HUDEP-2 (cell line): ENCODE data around the gene PRKAR1B.
"Not testable (repeated sequence)": the region's sequence is repeated elsewhere in the genome, so short reads cannot be mapped to it uniquely, and the experiment has no call there.

ENCODE experiments used
- DNase-seq, 76 experiments: peaks; one replicate each; lab custom pipeline; 2025; ENCODE audit not compliant: unreplicated experiment in 76 of 76; lab: John Stamatoyannopoulos, UW

PRKAR1B gene

DNA sequence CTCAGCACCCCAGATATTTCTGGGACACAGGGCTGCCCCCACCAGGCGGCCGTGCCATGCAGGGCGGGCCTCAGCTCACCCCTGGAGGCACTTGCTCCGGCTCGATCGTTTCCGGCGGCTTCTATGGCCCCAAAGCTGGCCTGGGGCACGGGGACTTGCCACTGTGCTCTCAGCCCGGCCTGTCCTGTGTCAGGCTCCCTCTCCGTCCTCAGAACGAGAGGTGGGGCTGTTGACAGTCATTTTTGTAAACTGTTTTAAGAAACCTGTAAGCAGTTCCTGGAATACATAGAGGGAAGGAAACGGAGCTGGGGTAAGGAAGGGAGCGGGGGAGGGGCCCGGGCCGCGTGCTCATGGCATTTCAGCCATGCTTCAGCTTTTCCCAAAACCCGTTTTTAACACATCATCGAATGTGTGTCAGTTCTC lies 30.7 kb upstream of the PRKAR1B start:
- DNase-seq, result no peak

DNA sequence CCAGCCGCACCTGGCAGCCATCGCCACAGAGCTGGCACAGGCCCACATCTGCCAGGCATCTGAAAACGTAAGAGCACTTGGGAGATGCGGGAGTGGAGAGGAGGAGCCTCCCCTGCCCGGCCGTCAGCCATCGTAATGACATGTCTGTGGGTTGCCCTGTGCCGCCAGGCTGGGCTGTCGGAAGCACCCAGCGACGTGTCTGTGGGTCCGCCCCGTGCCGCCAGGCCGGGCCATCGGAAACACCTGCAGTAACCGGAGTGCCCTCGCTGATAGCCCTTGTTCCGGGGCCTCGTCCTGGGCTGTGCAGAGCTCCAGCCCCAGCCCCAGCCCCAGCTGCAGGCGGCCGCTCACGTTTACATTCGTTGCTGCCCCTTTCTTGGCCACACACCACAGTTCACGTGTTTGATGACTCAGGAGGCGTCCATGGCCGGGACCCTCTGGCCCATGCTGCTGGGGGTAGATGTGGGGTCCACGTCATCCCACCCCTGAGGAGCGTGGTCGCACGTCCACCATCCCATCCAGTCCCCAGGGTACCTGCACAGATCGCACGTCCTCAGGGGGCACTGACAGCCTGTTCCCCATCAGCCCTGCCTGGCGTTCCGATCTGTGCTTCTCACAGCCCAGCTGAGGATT lies 30.0 kb upstream of the PRKAR1B start:
- DNase-seq, result no peak

DNA sequence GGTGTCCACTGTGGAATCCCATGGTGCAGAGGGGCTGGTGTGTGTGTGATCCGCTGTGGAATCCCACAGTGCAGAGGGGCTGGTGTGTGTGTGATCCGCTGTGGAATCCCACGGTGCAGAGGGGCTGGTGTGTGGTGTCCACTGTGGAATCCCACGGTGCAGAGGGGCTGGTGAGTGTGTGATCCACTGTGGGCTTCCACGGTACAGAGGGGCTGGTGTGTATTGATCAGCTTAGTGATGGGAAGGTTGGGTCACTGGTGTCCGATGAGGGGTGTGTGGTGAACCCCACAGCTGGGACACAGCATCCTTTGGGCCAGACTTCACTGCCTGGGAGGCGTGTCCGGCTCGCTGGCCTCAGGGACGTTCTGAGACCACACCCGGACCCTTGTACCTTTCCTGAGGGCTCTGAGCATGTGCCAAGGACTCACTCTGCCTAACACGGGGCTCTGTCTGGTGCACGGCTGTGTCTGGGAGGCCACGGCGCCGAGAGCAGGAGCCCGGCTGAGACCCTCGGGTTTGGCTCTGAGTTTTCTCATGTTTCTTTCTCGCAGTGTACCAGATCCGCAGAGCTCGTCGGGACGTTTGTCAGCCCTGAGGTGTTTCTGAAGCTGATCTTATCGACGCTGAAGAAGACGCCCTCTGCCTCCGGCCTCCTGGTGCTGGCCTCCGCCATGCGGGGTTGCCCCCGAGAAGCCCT lies 29.3 kb upstream of the PRKAR1B start:
- no peak for DNase-seq

DNA sequence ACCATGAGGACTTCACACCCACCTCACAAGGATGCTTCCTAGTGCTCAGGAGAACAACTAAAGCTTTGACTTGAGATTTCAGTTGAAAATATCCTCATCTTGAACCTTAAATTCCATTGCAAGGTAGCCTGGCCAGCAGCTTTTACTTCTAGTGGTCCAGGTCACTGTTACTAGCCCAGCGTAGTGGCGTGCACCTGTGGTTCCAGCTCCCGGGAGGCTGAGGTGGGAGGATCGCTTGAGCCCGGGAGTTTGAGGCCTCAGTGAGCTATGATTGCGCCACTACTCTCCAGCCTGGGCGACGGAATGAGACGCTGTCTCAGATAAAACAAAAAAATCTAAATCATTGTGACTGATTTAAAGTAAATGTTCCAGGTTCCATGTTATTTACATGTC lies 28.3 kb upstream of the PRKAR1B start:
- no peak for DNase-seq

DNA sequence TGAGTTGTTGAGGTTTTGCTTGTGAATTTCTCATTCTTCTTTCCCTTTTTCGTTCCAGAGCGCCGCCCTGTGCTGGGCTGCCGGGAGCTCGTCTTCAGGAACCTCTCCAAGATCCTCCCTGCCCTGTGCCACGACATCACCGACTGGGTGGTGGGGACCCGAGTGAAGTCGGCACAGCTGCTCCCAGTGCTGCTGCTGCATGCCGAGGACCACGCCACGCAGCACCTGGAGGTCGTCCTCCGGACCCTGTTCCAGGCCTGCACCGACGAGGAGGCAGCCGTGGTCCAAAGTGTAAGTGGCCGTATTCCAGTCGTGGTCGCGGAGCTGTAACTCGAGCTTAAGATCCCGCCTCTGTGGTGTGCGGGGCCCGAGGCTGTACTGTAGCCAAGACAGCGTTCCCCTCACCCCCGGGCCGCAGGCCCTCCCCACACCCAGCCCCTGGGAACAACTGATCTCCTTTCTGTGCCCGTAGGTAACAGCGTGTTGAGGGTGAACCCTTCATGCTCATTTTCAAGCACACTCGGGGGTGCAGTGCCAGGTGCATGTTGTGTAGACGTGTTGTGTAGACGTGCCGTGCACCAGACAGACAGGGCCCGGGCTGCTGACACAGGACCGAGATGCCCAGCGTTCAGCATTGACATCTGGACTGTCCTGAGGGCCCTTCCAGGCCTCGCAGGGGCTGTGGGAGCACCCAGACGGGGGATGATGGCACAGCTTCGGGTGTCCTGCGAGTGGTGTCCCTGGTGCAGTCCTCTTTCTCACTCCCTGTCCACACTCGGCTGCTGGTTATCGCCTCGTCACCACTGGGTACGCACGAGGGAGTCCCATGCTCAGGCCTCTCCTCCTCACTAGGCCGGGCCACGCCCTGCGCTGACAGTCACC lies 27.7 kb upstream of the PRKAR1B start:
- no peak for DNase-seq

DNA sequence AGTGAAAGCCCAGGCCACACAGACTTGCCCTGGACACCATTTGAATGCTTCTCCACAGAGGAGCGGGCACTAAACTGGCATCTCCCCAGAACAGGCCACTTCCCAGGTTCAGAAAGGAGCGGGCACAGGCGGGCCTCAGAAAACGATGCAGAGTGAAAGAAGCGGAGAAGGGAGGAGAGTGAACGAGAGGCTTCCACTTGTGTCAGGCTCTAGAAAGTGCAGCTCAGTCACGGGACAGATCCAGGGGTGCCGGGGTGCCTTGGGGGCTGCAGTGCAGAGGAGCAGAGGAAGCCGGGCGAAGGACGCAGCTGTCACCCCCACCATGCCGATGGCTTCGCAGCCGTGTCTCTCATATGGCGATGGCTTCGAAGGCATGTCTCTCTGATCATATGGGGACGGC lies 26.1 kb upstream of the PRKAR1B start:
- DNase-seq, result no peak

DNA sequence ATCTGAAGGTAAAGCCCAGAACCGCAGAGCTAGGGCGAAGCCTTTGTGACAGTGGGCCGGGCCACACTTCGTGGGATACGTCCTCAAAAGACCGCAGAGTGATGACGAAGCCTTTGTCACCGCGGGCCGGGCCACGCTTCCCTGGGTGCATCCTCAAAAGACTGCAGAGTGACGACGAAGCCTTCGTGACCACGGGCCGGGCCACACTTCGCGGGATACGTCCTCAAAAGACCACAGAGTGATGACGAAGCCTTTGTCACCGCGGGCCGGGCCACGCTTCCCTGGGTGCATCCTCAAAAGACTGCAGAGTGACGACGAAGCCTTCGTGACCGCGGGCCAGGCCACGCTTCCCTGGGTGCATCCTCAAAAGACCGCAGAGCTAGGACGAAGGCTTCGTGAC lies 25.2 kb upstream of the PRKAR1B start:
- not testable (repeated sequence) for DNase-seq

DNA sequence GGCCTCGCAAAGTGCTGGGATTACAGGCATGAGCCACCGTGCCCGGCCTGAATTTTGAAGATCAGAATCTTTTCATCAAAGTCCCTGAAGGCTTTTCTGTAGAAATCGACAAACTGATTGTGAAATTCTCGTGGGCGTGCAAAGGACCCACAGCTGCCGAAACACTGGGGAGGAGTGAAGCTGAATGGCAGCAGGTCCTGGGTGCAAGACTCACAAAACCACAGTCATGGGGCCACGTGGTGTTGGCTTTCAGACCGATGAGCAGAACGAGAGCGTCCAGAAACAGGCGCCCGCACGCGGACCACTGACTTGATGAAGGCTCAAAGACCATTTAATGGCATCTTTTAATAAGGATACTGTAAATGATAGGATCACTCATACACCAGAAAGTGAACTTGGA lies 24.7 kb upstream of the PRKAR1B start:
- no peak for DNase-seq

DNA sequence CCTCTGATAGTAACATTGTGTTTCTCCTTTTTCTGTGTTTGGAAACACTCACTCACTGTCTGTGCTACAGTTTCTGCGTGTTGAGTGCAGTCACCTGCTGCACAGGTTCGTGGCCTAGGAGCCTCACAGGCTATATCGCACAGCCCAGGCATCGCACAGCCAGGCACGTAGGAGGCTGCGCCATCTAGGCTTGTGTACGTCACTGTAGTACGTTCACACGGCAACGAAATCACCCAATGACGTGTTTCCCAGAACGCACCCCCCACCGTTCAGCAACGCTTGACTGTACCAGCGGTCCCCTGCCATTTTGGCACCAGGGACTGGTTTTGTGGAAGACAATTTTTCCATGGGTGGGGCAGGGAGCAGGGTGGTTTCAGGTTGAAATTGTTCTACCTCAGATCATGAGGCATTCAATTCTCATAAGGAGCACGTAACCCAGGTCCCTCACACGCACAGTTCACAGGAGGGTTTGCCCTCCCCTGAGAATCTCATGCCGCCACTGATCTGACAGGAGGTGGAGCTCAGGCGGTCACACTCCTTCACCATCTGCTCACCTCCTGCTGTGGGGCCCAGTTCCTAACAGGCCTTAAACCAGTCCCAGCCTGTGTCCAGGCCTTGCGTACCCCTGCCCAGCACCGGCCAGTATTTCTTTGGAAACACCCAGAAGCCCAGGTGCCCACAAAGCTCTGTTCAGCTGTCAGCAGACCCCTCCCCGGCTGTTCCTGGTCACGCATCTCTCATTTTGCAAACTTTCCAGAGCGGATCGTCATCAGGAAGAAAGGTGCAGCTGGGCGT lies 23.2 kb upstream of the PRKAR1B start:
- DNase-seq, result no peak

DNA sequence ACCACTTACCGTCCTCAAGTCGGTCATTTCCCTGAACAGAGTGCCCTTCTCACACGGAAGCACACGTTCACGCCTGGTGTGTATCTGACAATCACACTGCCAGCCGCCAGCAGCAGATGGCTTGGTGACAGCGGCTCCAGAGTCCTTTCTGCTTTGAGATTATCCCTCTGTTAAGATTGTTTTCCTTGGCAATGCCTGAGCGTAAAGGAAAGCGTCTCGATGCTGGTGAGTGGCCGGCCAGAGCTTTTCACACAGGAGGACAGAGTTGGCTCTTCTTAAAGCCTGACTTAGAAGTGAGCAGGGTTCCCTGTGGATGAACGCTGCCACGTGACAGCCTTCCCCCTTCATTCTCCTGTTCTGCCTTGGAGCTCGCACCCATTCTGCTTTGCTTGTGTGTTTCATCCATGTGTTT lies 22.1 kb upstream of the PRKAR1B start:
- no peak for DNase-seq

DNA sequence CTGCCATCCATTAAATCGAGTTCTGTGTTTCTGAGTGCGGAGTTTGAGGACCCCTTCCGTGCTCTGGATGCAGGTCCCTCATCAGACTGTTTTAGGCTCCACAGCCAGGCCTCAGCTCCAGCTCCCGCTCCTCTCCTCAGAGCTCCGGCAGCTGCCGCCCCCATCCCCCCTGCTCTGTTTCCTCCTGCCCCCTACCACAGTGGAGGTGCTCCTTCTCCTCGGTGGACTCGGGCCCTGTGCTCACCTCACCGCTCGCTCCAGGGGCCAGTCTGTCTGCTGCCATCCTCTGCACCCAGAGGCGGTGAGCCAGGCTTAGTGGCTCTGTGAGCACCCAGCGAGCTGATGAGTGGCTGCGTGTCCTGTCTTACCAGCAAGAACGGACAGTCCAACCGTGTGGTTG lies 21.4 kb upstream of the PRKAR1B start:
- no peak for DNase-seq

DNA sequence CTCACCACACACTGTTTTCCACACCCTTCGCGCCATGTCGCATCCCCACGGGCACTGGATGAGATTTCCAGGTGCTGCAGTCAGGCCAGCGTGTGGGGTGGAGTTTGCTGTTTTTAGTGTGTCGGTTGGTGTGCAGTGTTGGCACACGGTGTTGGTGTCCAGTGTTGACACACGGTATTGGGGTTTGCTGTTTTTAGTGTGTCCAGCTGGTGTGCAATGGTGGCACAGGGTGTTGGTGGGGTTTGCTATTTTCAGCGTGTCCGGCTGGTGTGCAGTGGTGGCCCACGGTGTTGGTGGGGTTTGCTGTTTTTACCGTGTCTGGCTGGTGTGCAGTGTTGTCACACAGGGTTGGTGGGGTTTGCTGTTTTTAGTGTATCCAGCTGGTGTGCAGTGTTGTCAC lies 20.1 kb upstream of the PRKAR1B start:
- no peak for DNase-seq

DNA sequence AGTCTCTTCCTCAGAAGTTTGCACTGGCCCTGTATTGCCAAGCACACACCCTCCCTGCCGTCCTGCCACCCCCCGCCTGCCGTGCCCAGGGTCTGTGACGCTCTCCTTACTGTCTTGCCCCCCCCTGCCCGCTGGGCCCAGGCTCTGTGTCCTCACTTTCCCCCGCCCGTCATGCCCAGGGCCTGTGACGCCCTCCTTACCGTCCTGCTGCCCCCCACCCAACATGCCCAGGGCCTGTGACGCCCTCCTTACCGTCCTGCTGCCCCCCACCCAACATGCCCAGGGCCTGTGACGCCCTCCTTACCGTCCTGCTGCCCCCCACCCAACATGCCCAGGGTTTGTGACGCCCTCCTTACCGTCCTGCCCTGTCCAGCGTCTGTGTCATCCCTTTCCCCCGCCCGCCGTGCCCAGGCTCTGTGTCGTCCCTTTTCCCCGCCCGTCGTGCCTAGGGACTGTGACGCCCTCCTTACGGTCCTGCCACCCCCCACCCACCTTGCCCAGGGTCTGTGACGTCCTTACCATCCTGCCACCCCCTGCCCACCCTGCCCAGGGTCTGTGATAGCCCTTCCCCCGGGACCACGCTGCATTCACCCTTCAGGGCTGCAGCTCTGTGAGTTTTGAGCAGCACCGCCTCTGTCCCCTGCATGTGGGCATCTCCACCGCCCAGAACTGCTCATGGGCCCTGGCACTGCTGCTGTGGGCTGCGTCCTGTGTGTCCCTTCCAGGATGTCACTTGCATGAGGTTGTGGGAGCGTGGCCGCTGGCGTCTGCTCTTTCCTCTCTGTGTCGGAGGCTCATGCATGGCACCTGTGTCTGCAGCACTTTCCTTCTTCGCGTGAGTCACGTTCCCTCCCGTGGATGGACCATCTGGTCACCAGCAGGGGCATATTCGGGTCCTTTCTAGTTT lies 19.3 kb upstream of the PRKAR1B start:
- no peak for DNase-seq

DNA sequence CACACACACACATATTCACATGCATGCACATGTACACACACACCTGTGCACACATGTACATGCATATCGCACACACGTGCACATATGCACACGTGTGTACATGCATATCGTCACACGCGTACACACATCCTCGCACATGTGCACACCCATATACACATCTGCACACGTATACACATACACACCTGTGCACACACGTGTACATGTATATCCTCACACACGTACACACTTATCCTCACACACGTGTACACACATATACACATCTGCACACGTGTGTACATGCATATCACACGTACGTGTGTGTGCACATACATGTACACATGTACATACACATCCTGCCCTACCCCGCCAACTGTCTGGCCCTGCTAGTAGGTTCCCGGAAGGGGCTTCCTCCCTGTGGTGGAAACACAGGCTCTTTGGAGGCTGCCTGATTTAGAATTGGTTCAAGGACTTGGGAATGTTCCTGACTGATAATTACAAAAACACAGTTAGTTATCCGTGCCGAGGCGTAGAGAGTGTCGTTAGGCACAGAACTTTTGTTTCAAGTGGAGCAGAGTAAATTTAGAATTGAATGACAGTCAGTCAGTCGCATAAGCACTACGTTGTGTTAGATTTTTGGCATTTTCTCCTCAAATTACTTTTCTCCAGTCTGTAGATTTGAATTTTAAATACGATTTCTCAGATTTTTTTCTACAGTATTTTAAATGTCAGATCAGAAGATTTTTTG lies 18.5 kb upstream of the PRKAR1B start:
- DNase-seq, result no peak

DNA sequence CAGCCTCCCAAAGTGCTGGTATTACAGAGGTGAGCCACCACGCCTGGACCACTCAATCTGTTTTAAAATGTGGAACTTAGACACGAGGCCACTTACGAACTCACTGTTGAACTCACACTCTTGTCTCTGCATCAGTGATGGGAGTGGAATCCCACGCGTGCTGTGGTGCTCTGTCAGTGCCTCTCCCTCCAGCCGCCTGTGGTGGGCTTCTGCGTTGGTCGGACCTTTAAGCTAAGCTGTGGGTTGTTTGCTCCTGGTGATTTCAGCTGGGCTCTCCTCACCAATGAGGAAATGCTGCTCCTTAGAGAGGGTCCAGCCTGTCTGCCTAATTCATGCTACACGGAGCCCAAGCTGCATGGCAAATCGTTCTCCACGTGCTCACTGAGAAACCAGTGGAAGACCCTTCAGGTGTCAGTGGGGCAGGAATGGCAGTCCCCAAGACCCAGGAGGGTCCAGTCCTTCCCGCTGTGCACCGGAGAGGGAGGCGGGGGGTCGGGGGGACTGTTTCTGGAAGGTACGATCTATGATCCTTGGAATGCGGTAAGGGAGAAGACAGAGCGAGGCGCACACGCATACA lies 17.9 kb upstream of the PRKAR1B start:
- DNase-seq, result no peak

DNA sequence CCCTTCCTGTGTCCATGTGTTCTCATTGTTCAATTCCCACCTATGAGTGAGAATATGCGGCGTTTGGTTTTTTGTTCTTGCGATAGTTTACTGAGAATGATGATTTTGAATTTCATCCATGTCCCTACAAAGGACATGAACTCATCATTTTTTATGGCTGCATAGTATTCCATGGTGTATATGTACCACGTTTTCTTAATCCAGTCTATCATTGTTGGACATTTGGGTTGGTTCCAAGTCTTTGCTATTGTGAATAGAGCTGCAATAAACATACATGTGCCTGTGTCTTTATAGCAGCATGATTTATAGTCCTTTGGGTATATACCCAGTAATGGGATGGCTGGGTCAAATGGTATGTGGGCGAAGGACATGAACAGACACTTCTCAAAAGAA lies 17.0 kb upstream of the PRKAR1B start:
- not testable (repeated sequence) for DNase-seq

DNA sequence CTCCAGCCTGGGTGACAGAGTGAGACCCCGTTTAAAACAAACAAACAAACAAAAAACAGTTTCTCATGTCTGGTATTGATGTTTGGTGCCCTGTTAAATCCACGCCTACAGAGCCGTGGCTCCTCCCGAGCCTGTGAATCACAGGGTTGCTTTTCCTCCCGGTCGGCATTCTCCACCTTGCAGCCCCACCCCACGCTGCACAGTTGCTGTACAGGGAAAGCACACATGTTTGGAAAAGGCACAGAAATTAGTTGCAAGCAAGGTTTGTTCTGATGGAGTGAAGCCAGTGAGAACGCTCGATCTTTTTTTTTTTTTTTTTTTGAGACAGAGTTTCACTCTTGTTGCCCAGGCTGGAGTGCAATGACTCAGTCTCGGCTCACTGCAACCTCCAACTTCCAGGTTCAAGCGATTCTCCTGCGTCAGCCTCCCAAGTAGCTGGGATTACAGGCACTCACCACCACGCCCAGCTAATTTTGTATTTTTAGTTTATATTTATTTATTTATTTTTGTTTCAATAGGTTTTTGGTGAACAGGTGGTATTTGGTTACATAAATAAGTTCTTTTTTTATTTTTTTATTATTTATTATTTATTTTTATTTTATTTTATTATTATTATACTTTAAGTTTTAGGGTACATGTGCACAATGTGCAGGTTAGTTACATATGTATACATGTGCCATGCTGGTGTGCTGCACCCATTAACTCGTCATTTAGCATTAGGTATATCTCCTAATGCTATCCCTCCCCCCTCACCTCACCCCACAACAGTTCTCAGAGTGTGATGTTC lies 16.5 kb upstream of the PRKAR1B start:
- DNase-seq, result not testable (repeated sequence)

DNA sequence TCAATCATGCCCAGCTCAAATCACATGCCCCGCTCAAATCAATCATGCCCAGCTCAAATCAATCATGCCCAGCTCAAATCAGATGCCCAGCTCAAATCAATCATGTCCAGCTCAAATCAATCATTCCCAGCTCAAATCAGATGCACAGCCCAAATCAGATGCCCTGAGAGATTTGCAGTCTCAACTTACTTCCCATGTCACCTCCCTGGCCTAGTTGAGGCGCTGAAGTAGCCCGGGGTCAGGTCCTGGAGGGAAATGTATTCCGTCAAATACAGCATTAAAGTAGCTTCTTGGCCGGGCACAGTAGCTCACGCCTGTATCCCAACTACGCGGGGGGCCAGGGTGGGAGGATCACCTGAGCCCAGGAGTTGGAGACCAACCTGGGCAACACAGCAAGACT lies 15.7 kb upstream of the PRKAR1B start:
- DNase-seq, result no peak
